ENCODE measurements around the gene GOLGA8K.
"Not testable (repeated sequence)": the region's sequence is repeated elsewhere in the genome, so short reads cannot be mapped to it uniquely, and the experiment has no call there.

The GOLGA8K gene

GRCh38 chr15:32403192-32403591 is at the start of gene GOLGA8K:
Gene GOLGA8K (minus strand): TSS chr15:32403292. CDS start chr15:32403194, 98 bp downstream.
- H3K4me1 ChIP-seq (ENCODE audit: control insufficient read depth in 1 of 2, insufficient read depth in 1 of 2, low read depth in 1 of 2, low read length in 1 of 2); H3K36me3 ChIP-seq; H3K9me3 ChIP-seq; H3K4me3 ChIP-seq (ENCODE audit: low read depth in 1 of 2, low read length in 1 of 2); H3K27ac ChIP-seq; H3K27me3 ChIP-seq: not testable (repeated sequence)

GRCh38 chr15:32440445-32440977 is 37.4 kb upstream of the GOLGA8K start:
- not testable (repeated sequence) for H3K36me3 ChIP-seq; H3K27ac ChIP-seq; H3K4me1 ChIP-seq (ENCODE audit: control insufficient read depth in 1 of 2, insufficient read depth in 1 of 2, low read depth in 1 of 2, low read length in 1 of 2); H3K9me3 ChIP-seq; H3K4me3 ChIP-seq (ENCODE audit: low read depth in 1 of 2, low read length in 1 of 2); H3K27me3 ChIP-seq

- not testable (repeated sequence) for H3K27me3 ChIP-seq; H3K27ac ChIP-seq; H3K9me3 ChIP-seq; H3K4me1 ChIP-seq (ENCODE audit: control insufficient read depth in 1 of 2, insufficient read depth in 1 of 2, low read depth in 1 of 2, low read length in 1 of 2); H3K4me3 ChIP-seq (ENCODE audit: low read depth in 1 of 2, low read length in 1 of 2); H3K36me3 ChIP-seq
These were observed 31.2 kb upstream of the GOLGA8K start for GRCh38 chr15:32434102-32434963.

GRCh38 chr15:32427635-32428034 is 24.5 kb upstream of the GOLGA8K start:
- H3K9me3 ChIP-seq; H3K4me1 ChIP-seq (ENCODE audit: control insufficient read depth in 1 of 2, insufficient read depth in 1 of 2, low read depth in 1 of 2, low read length in 1 of 2); H3K36me3 ChIP-seq; H3K27ac ChIP-seq; H3K4me3 ChIP-seq (ENCODE audit: low read depth in 1 of 2, low read length in 1 of 2); H3K27me3 ChIP-seq: not testable (repeated sequence)

- not testable (repeated sequence) for H3K9me3 ChIP-seq; H3K27ac ChIP-seq; H3K4me3 ChIP-seq (ENCODE audit: low read depth in 1 of 2, low read length in 1 of 2); H3K36me3 ChIP-seq; H3K27me3 ChIP-seq; H3K4me1 ChIP-seq (ENCODE audit: control insufficient read depth in 1 of 2, insufficient read depth in 1 of 2, low read depth in 1 of 2, low read length in 1 of 2)
These were observed 23.4 kb upstream of the GOLGA8K start for GRCh38 chr15:32426511-32426910.

- H3K27ac ChIP-seq, H3K36me3 ChIP-seq, H3K9me3 ChIP-seq: not testable (repeated sequence)
These were observed 4.8 kb upstream of the GOLGA8K start for GRCh38 chr15:32407903-32408302.

GRCh38 chr15:32396522-32396921 is 6.6 kb downstream of the GOLGA8K start:
- H3K4me1 ChIP-seq (ENCODE audit: control insufficient read depth in 1 of 2, insufficient read depth in 1 of 2, low read depth in 1 of 2, low read length in 1 of 2); H3K9me3 ChIP-seq; H3K4me3 ChIP-seq (ENCODE audit: low read depth in 1 of 2, low read length in 1 of 2); H3K27ac ChIP-seq; H3K36me3 ChIP-seq; H3K27me3 ChIP-seq: not testable (repeated sequence)

More at GRCh38 chr15:32407903-32408302, 4.8 kb upstream of the GOLGA8K start:
- H3K4me1 ChIP-seq (ENCODE audit: control insufficient read depth in 1 of 2, insufficient read depth in 1 of 2, low read depth in 1 of 2, low read length in 1 of 2); H3K4me3 ChIP-seq (ENCODE audit: low read depth in 1 of 2, low read length in 1 of 2); H3K27me3 ChIP-seq: not testable (repeated sequence)

- not testable (repeated sequence) for H3K27ac ChIP-seq; H3K4me3 ChIP-seq (ENCODE audit: low read depth in 1 of 2, low read length in 1 of 2); H3K9me3 ChIP-seq; H3K36me3 ChIP-seq; H3K27me3 ChIP-seq; H3K4me1 ChIP-seq (ENCODE audit: control insufficient read depth in 1 of 2, insufficient read depth in 1 of 2, low read depth in 1 of 2, low read length in 1 of 2)
These were observed 8.3 kb downstream of the GOLGA8K start for GRCh38 chr15:32394745-32395144.

GRCh38 chr15:32388050-32388648 is 14.9 kb downstream of the GOLGA8K start:
- H3K27me3 ChIP-seq; H3K9me3 ChIP-seq; H3K4me3 ChIP-seq (ENCODE audit: low read depth in 1 of 2, low read length in 1 of 2); H3K27ac ChIP-seq; H3K36me3 ChIP-seq; H3K4me1 ChIP-seq (ENCODE audit: control insufficient read depth in 1 of 2, insufficient read depth in 1 of 2, low read depth in 1 of 2, low read length in 1 of 2): not testable (repeated sequence)

GRCh38 chr15:32385823-32386495 is 17.1 kb downstream of the GOLGA8K start:
- not testable (repeated sequence) for H3K36me3 ChIP-seq; H3K4me3 ChIP-seq (ENCODE audit: low read depth in 1 of 2, low read length in 1 of 2)

GRCh38 chr15:32374185-32374584 is 28.9 kb downstream of the GOLGA8K start:
- not testable (repeated sequence) for H3K4me3 ChIP-seq (ENCODE audit: low read depth in 1 of 2, low read length in 1 of 2); H3K4me1 ChIP-seq (ENCODE audit: control insufficient read depth in 1 of 2, insufficient read depth in 1 of 2, low read depth in 1 of 2, low read length in 1 of 2); H3K27me3 ChIP-seq; H3K9me3 ChIP-seq; H3K36me3 ChIP-seq; H3K27ac ChIP-seq

More at GRCh38 chr15:32385823-32386495, 17.1 kb downstream of the GOLGA8K start:
- H3K27me3 ChIP-seq; H3K9me3 ChIP-seq; H3K27ac ChIP-seq; H3K4me1 ChIP-seq (ENCODE audit: control insufficient read depth in 1 of 2, insufficient read depth in 1 of 2, low read depth in 1 of 2, low read length in 1 of 2): not testable (repeated sequence)

- not testable (repeated sequence) for H3K36me3 ChIP-seq; H3K4me3 ChIP-seq (ENCODE audit: low read depth in 1 of 2, low read length in 1 of 2); H3K9me3 ChIP-seq; H3K4me1 ChIP-seq (ENCODE audit: control insufficient read depth in 1 of 2, insufficient read depth in 1 of 2, low read depth in 1 of 2, low read length in 1 of 2); H3K27me3 ChIP-seq; H3K27ac ChIP-seq
These were observed 29.4 kb downstream of the GOLGA8K start for GRCh38 chr15:32373707-32374106.

GRCh38 chr15:32372075-32372474 is 31.0 kb downstream of the GOLGA8K start:
- not testable (repeated sequence) for H3K9me3 ChIP-seq; H3K4me1 ChIP-seq (ENCODE audit: control insufficient read depth in 1 of 2, insufficient read depth in 1 of 2, low read depth in 1 of 2, low read length in 1 of 2); H3K27ac ChIP-seq; H3K4me3 ChIP-seq (ENCODE audit: low read depth in 1 of 2, low read length in 1 of 2); H3K27me3 ChIP-seq; H3K36me3 ChIP-seq
